ENCODE data around the gene IL15RA. TPM values are rescaled to one million over a fixed set of nuclear protein-coding genes. Genes with fewer than 3 reads are reported as not detected.

IL15RA gene
- total RNA-seq, 3 donors from 2014 or later (not counting 1 experiment from before 2014, with no cell fraction given): 10.7 to 11.8 (median 11.3) TPM

DNA sequence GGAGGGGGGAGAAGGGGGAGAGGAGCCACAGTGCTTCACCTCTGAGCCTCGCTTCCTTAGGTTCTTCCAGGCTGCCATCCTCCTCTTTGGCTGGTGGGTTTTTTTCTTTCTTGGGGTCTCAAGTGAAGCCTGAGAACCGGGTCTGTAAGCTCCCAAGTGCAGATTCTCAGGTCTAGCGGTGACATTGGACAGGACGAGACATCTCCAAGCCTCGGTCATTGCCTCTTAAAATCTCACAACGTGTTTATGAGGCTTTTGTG, 817 bp upstream of the IL15RA start:
- Mint-ChIP-seq H3K27ac (peak overlapping the region; percentile 80 to 89), H3K36me3 (no peaks in the 10 kb centered on the region), H3K4me3 (peak overlapping the region; percentile 94), H3K27me3 (ENCODE audit: low read depth in 2 of 2) (peaks cover 0 to under 1% of the 10 kb centered on the region in 2 donors), H3K9me3 (no peaks in the 10 kb centered on the region), H3K4me1 (peaks cover 23 to 24% of the 10 kb centered on the region in 2 donors)
- DNase-seq (no peak), ATAC-seq (no peak)
- no peaks in the 10 kb centered on the region for H3K9me3 ChIP-seq (ENCODE audit: control insufficient read depth, insufficient read depth, low read length)
- peaks cover 22% of the 10 kb centered on the region for H3K4me1 ChIP-seq (ENCODE audit: control insufficient read depth, insufficient read depth, low read length)
- 17% methylated on average over 6 of the region's 6 CpGs for WGBS (ENCODE audit: insufficient coverage)
- peak overlapping the region; percentile 97 for H3K4me3 ChIP-seq (ENCODE audit: low read length)
- TF ChIP-seq, protein P1, sequence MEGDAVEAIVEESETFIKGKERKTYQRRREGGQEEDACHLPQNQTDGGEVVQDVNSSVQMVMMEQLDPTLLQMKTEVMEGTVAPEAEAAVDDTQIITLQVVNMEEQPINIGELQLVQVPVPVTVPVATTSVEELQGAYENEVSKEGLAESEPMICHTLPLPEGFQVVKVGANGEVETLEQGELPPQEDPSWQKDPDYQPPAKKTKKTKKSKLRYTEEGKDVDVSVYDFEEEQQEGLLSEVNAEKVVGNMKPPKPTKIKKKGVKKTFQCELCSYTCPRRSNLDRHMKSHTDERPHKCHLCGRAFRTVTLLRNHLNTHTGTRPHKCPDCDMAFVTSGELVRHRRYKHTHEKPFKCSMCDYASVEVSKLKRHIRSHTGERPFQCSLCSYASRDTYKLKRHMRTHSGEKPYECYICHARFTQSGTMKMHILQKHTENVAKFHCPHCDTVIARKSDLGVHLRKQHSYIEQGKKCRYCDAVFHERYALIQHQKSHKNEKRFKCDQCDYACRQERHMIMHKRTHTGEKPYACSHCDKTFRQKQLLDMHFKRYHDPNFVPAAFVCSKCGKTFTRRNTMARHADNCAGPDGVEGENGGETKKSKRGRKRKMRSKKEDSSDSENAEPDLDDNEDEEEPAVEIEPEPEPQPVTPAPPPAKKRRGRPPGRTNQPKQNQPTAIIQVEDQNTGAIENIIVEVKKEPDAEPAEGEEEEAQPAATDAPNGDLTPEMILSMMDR (IDR thresholded peaks at IDR 0.05): no peak
- intact Hi-C loops (cut with micrococcal nuclease): loop anchor here (5.0 to 10.0 kb wide), 3 partner anchors 107 to 283 kb away; partner anchors contain the start of genes GDI2 and RBM17
- H3K27ac ChIP-seq (ENCODE audit: low read length): peak overlapping the region; percentile 19
- no peaks in the 10 kb centered on the region for H3K36me3 ChIP-seq (ENCODE audit: control insufficient read depth, insufficient read depth, low read length)
- H3K27me3 ChIP-seq (ENCODE audit: control insufficient read depth, insufficient read depth, low read length): no peaks in the 10 kb centered on the region

DNA sequence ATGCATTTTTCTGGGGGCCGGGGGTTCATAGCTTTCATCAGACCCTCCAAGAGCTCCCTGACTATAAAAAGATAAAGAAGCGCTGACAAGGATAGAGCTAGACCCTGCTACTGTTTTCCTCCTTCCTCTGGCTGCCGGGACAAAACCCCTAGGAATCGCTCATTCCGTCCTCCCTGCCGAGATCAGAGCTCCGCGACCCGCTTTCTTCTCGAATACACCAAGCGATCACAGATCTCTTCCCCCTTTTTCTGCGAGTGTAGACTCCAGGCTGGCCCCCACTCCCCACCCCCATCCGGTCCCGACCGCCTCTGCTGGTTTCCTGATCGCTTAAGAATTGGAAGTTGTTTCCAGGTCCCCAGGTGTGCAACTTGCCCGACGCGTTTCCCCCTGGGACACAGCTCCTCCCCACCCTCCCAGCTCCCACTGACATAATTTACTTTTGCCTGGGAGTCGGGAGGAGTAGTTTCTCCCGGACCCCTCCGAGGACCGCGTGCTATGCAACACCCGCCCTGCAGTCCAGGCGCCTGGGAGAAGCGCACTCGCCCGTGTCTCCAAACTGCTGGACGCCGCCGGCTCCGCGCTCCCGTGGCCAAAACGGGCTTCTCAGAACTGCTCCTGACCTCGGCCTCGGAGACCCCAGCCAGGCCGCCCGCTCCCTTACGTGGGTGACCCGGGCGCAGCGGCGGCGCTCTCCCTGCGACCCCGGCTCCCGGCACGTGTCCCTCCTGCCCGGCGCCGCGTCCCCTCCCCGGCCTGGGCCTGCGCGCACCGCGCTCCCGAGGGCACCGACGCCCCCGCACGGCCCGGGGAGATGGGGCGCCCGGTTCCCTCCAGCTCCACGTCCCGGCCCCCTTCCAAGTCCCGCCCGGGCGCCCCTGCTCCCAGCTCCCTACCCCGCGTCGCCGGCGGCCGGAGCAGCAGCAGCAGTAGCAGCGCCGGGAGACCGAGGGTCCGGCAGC, 552 bp downstream of the IL15RA start:
- H3K27ac Mint-ChIP-seq: peak overlapping the region; percentile 84 to 89
- H3K36me3 ChIP-seq (ENCODE audit: control insufficient read depth, insufficient read depth, low read length): no peaks in the 10 kb centered on the region
- H3K4me1 ChIP-seq (ENCODE audit: control insufficient read depth, insufficient read depth, low read length): peaks cover 22% of the 10 kb centered on the region
- DNase-seq (peak; percentile 27 to 55), ATAC-seq (peak in 2 of 3 donors; percentile 5 to 8)
- H3K27me3 ChIP-seq (ENCODE audit: control insufficient read depth, insufficient read depth, low read length): no peaks in the 10 kb centered on the region
- H3K4me3 ChIP-seq (ENCODE audit: low read length): peak overlapping the region; percentile 97
- no peaks in the 10 kb centered on the region for H3K9me3 ChIP-seq (ENCODE audit: control insufficient read depth, insufficient read depth, low read length)
- no peaks in the 10 kb centered on the region for H3K27me3 Mint-ChIP-seq (ENCODE audit: low read depth in 2 of 2)
- intact Hi-C loops (cut with micrococcal nuclease): loop anchor here (2.0 to 10.0 kb wide), 4 partner anchors 76 to 282 kb away; partner anchors contain the start of genes GDI2 and RBM17
- peak overlapping the region; percentile 75 for H3K27ac ChIP-seq (ENCODE audit: low read length)
- H3K36me3 Mint-ChIP-seq: no peaks in the 10 kb centered on the region
- peaks cover 27 to 28% of the 10 kb centered on the region in 2 donors for H3K4me1 Mint-ChIP-seq
- peak overlapping the region; percentile 94 for H3K4me3 Mint-ChIP-seq
- WGBS (ENCODE audit: insufficient coverage): under 1% methylated on average over 82 of the region's 82 CpGs
- H3K9me3 Mint-ChIP-seq: no peaks in the 10 kb centered on the region
- TF ChIP-seq, protein P1 (IDR thresholded peaks at IDR 0.05): no peak

DNA sequence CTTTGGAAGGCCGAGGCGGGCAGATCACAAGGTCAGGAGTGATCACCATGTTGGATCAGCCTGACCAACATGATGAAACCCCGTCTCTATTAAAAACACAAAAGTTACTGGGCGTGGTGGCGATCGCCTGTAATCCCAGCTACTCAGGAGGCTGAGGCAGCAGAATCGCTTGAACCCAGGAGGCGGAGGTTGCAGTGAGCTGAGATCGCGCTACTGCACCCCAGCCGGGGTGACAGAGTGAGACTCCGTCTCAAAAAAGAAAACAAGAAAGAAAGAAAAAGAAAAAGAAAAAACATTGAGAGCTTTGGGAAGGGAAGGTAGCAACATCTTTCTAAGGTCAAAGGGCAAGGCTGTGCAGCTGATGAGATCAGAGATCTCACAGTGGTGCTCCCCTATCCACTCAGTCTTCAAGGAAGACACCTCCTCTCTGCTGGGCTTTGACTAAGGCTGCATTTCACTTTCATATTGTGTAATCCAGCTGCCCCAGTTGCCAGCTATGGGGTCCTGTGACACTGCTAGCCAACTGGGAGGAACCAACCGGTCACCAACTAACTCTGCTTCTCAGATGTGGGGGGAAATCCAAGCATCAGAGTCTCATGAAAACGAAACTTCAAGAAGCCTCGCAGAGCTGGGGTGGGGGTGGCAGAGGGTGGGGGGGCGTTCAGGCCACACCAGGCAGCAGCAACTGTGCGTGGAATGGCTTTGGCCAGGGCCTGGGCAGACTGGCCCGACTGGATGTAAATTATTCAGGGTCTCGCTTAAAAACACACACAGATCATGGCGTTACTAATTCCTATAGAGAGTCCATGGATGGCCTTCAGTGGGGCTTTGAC, 1.5 kb downstream of the IL15RA start:
- peak; percentile 70 to 86 (median 73) for ATAC-seq
- H3K9me3 ChIP-seq (ENCODE audit: control insufficient read depth, insufficient read depth, low read length): no peaks in the 10 kb centered on the region

More for the DNA sequence above, 1.5 kb downstream of the IL15RA start:
- no peaks in the 10 kb centered on the region for H3K27me3 Mint-ChIP-seq (ENCODE audit: low read depth in 2 of 2)
- peaks cover 27% of the 10 kb centered on the region for H3K4me1 ChIP-seq (ENCODE audit: control insufficient read depth, insufficient read depth, low read length)
- DNase-seq: peak; percentile 55 to 85
- H3K9me3 Mint-ChIP-seq: no peaks in the 10 kb centered on the region
- peak overlapping the region; percentile 94 for H3K4me3 Mint-ChIP-seq
- H3K36me3 ChIP-seq (ENCODE audit: control insufficient read depth, insufficient read depth, low read length): no peaks in the 10 kb centered on the region
- H3K27me3 ChIP-seq (ENCODE audit: control insufficient read depth, insufficient read depth, low read length): no peaks in the 10 kb centered on the region
- peaks cover 36 to 37% of the 10 kb centered on the region in 2 donors for H3K4me1 Mint-ChIP-seq
- peak overlapping the region; percentile 75 for H3K27ac ChIP-seq (ENCODE audit: low read length)
- 51% methylated on average over 20 of the region's 20 CpGs for WGBS (ENCODE audit: insufficient coverage)
- intact Hi-C loops (cut with micrococcal nuclease): loop anchor here (2.0 to 10.0 kb wide), 4 partner anchors 77 to 281 kb away; partner anchors contain the start of genes GDI2 and RBM17
- no peaks in the 10 kb centered on the region for H3K36me3 Mint-ChIP-seq
- peak overlapping the region; percentile 84 to 89 for H3K27ac Mint-ChIP-seq
- H3K4me3 ChIP-seq (ENCODE audit: low read length): peak overlapping the region; percentile 97
- TF ChIP-seq, protein P1 (IDR thresholded peaks at IDR 0.05): no peak

Data from natural killer cell (primary cell).